ENCODE data around the gene SLC25A29. TPM values are rescaled to one million over a fixed set of nuclear protein-coding genes. Genes with fewer than 3 reads are reported as not detected.

SLC25A29 gene
- total and polyA plus RNA-seq, 2 of the 8 experiments (the other 6 are each of a cell fraction or from before 2014, with no cell fraction given), result 135 to 177 TPM

DNA sequence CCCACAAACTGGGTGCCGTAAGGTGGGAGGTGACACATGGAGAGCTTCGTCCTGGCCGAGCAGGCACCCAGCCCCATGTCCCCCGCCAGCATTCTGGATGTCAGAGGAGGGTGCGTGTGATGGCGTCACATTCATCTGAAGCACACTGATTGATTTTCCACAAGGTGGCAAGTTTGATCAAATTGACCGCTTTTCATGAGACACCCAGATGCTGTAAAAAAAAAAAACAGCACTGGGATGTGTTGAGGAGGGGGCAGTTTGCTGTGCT lies 24.2 kb downstream of the SLC25A29 start (continued):
- TF ChIP-seq SAP30 (IDR thresholded peaks at IDR 0.05; ENCODE audit: insufficient read depth, insufficient replicate concordance, low read length) (no peak), CHD2 (IDR thresholded peaks at IDR 0.05; ENCODE audit: low read length) (no peak), GTF2F1 (IDR thresholded peaks at IDR 0.05; ENCODE audit: borderline replicate concordance, low read depth, low read length) (no peak), EGR1 (IDR thresholded peaks at IDR 0.05; ENCODE audit: borderline replicate concordance, low read depth, low read length) (no peak), NANOG (IDR thresholded peaks at IDR 0.05; ENCODE audit: insufficient read depth, low read depth, low read length, poor library complexity, severe bottlenecking) (no peak)

Measured in H1 (cell line).